ENCODE measurements around the gene C6. TPM values are rescaled to one million over a fixed set of nuclear protein-coding genes. Genes with fewer than 3 reads are reported as not detected.

Gene C6
- total and polyA plus RNA-seq, 2 of the 8 experiments (the other 6 are each of a cell fraction or from before 2014, with no cell fraction given), result not detected

GRCh38 chr5:41145306-41145705 is 68.0 kb downstream of the C6 start (continued):
- no peak for TF ChIP-seq SP4 (IDR thresholded peaks at IDR 0.05; ENCODE audit: low read length)
- no peak for TF ChIP-seq ASH2L (IDR thresholded peaks at IDR 0.05; ENCODE audit: low read length)
- TF ChIP-seq YY1 (IDR thresholded peaks at IDR 0.05; ENCODE audit: low read depth, low read length), result no peak
- TF ChIP-seq SIX5 (IDR thresholded peaks at IDR 0.05; ENCODE audit: low read depth, low read length), result no peak

Data from H1 (cell line).